Endothelial cell of umbilical vein (primary cell): ENCODE measurements around the gene C3orf20. TPM values are rescaled to one million over a fixed set of nuclear protein-coding genes. Genes with fewer than 3 reads are reported as not detected.
A peak's percentile ranks its signal among the peaks of the same experiment; 100 is the strongest.

Experiments
- BruUV-seq: library from RNA; stranded (reverse); fragments of 400-500 nt; replicated peaks from 2 replicates; lab custom pipeline; 2021; lab: Mats Ljungman, UMichigan
- CTCF ChIA-PET: fragments of 300-600, 350-600 bp; sonication (Branson Sonifier 250); formaldehyde crosslinking; loops from one replicate; lab custom pipeline; 2021; ENCODE audit warnings: antibody characterized with exemption, inconsistent platforms; lab: Charles Lee
- POLR2A ChIA-PET: fragments of 300-600, 350-600 bp; sonication (Branson Sonifier 250); formaldehyde crosslinking; loops from one replicate; lab custom pipeline; 2021; ENCODE audit warnings: antibody characterized with exemption, inconsistent platforms; lab: Charles Lee
- DNase-seq: peaks from one replicate; pipeline ENCODE4 v3.0.0-alpha.2; 2011; ENCODE audit warnings: low read depth, low spot score
- FAIRE-seq: peaks from 2 replicates; lab custom pipeline; 2011; peaks lifted over from hg19 to GRCh38; lab: Jason Lieb, UNC
- H2AFZ ChIP-seq: 2 replicates; pipeline ENCODE4 v1.6.0; 2012; ENCODE audit warnings: low read depth, low read length, control low read depth, inconsistent platforms
- H3K27ac ChIP-seq: 2 replicates; pipeline ENCODE4 v1.5.1; 2011; ENCODE audit warnings: low read depth, mild to moderate bottlenecking, control low read depth, low read length, moderate library complexity; ENCODE audit not compliant: insufficient read depth
- H3K27me3 ChIP-seq, 2 experiments: 2 replicates each; pipeline versions ENCODE4 v1.6.0 to v1.6.1; 2011; ENCODE audit warnings: low read length in 2 of 2, mixed read lengths in 1 of 2; ENCODE audit not compliant: control insufficient read depth in 2 of 2, insufficient read depth in 2 of 2
- H3K36me3 ChIP-seq, 2 experiments: 2 replicates in 1 of 2; 3 replicates in 1 of 2; pipeline ENCODE4 v1.5.1; 2011; ENCODE audit warnings: low read length in 2 of 2, mild to moderate bottlenecking in 1 of 2, moderate library complexity in 1 of 2; ENCODE audit not compliant: control insufficient read depth in 2 of 2, insufficient read depth in 2 of 2; ENCODE audit errors: extremely low read depth in 1 of 2
- H3K4me1 ChIP-seq: 3 replicates; pipeline ENCODE4 v1.5.1; 2011; ENCODE audit warnings: mild to moderate bottlenecking, low read length; ENCODE audit not compliant: control insufficient read depth, insufficient read depth; ENCODE audit errors: extremely low read depth
- H3K4me2 ChIP-seq: 2 replicates; pipeline ENCODE4 v1.6.1; 2011; ENCODE audit warnings: low read length, control low read depth, mixed read lengths; ENCODE audit not compliant: insufficient read depth
- H3K4me3 ChIP-seq, 3 experiments: fragments of 200-600 bp in 1 of 3; sonication (generic), shearing (Covaris generic) in 1 of 3; replicated peaks in 1 of 3; 2 replicates each; pipeline ENCODE4 v1.5.1; 2011 to 2016; ENCODE audit warnings: control low read depth in 3 of 3, low read length in 3 of 3, mild to moderate bottlenecking in 2 of 3, inconsistent platforms in 1 of 3, low read depth in 1 of 3, moderate library complexity in 1 of 3; ENCODE audit not compliant: insufficient read depth in 1 of 3
- H3K79me2 ChIP-seq: 2 replicates; pipeline ENCODE4 v1.6.0; 2012; ENCODE audit warnings: low read length, inconsistent platforms; ENCODE audit not compliant: control insufficient read depth, insufficient read depth
- H3K9ac ChIP-seq: replicated peaks from 2 replicates; pipeline ENCODE3; 2011; ENCODE audit warnings: low read length, control low read depth; ENCODE audit not compliant: insufficient read depth; ENCODE audit errors: extremely low read depth
- H3K9me1 ChIP-seq: replicated peaks from 3 replicates; pipeline ENCODE4 v1.6.0; 2011; ENCODE audit warnings: mild to moderate bottlenecking, low read length; ENCODE audit not compliant: control insufficient read depth, insufficient read depth; ENCODE audit errors: extremely low read depth
- H3K9me3 ChIP-seq: replicated peaks from 2 replicates; pipeline ENCODE4 v1.5.1; 2012; ENCODE audit warnings: low read length, inconsistent platforms; ENCODE audit not compliant: control insufficient read depth, insufficient read depth
- H4K20me1 ChIP-seq: replicated peaks from 2 replicates; pipeline ENCODE3; 2011; ENCODE audit warnings: mild to moderate bottlenecking, low read length; ENCODE audit not compliant: control insufficient read depth, insufficient read depth; ENCODE audit errors: extremely low read depth
- CTCF ChIP-seq, 2 donors: IDR thresholded peaks; 1 replicate in 1 of 2; 2 replicates in 1 of 2; pipeline ENCODE4 v1.5.1; 2011; ENCODE audit warnings: low read length in 2 of 2, mild to moderate bottlenecking in 2 of 2, moderate library complexity in 2 of 2, control low read depth in 1 of 2, inconsistent platforms in 1 of 2, low read depth in 1 of 2; ENCODE audit not compliant: insufficient read depth in 1 of 2; ENCODE audit errors: extremely low read depth in 1 of 2
- EZH2 ChIP-seq: IDR thresholded peaks from 2 replicates; pipeline ENCODE4 v1.6.1; 2012; ENCODE audit warnings: borderline replicate concordance, low read depth, mild to moderate bottlenecking, moderate library complexity, low read length, inconsistent platforms; ENCODE audit not compliant: severe bottlenecking
- FOS ChIP-seq: IDR thresholded peaks from 2 replicates; pipeline ENCODE4 v1.6.1; 2011; ENCODE audit warnings: mild to moderate bottlenecking, low read length, moderate library complexity, borderline replicate concordance; ENCODE audit not compliant: insufficient read depth
- JUN ChIP-seq: IDR thresholded peaks from 2 replicates; pipeline ENCODE4 v1.6.1; 2011; ENCODE audit warnings: borderline replicate concordance, low read depth; ENCODE audit not compliant: insufficient read length, insufficient read depth
- MAX ChIP-seq: IDR thresholded peaks from 2 replicates; pipeline ENCODE4 v1.6.1; 2011; ENCODE audit not compliant: insufficient read depth, insufficient read length
- POLR2A ChIP-seq: IDR thresholded peaks from 2 replicates; pipeline ENCODE4 v1.6.1; 2012; ENCODE audit warnings: low read depth, mild to moderate bottlenecking, control low read depth, low read length
- dilution Hi-C: fragments of 300-500 bp; cut with MboI; formaldehyde crosslinking; loops from one replicate; pipeline ENCODE4 v1.15.0; 2019; ENCODE audit warnings: low sequenced_read_pairs; ENCODE audit not compliant: extremely low pct_ligation_motif_present
- intact Hi-C: fragments of 100-400 bp; cut with micrococcal nuclease; formaldehyde crosslinking; loops from one replicate; pipeline ENCODE4 v1.10.0; 2022
- polyA plus RNA-seq, 4 experiments: library from polyadenylated mRNA; depleted of rRNA in 3 of 4; stranded (reverse) in 3 of 4; unstranded in 1 of 4; fragments of >200 nt; gene quantifications; 2 replicates each; pipeline versions ENCODE4 v1.2.1 to v1.2.3, GENCODE V29; 2011 to 2012; ENCODE audit warnings: missing spikeins in 1 of 4
- total RNA-seq: library from RNA; stranded (reverse); gene quantifications from 2 replicates; pipeline ENCODE4 v1.2.3, GENCODE V29; 2021

C3orf20 gene
- total and polyA plus RNA-seq, 2 donors (not counting 3 experiments of a cell fraction or from before 2014, with no cell fraction given): not detected

GRCh38 chr3:14803101-14803980 lies 128.4 kb downstream of the C3orf20 start:
- Histone ChIP-seq H3K27ac (peak overlapping the region; percentile 93), H3K36me3 (no peaks in the 10 kb centered on the region), H4K20me1 (no peaks in the 10 kb centered on the region), H3K9ac (peak overlapping the region; percentile 80), H3K27me3 (no peaks in the 10 kb centered on the region), H3K79me2 (no peaks in the 10 kb centered on the region), H3K4me3 (no peak overlapping the region), H3K4me1 (peaks cover 44% of the 10 kb centered on the region), H3K9me1 (no peaks in the 10 kb centered on the region), H2AFZ (peak overlapping the region; percentile 24), H3K9me3 (no peaks in the 10 kb centered on the region), H3K4me2 (peak overlapping the region; percentile 62)
- dilution Hi-C loops (no loop called here), intact Hi-C loops (loop anchor here (10.0 kb wide), 2 partner anchors 241 to 369 kb away; no protein-coding TSS in a partner anchor)
- POLR2A ChIA-PET: no interaction called here
- no TSS peak for BruUV-seq
- peak; percentile 34 for TF ChIP-seq FOS
- TF ChIP-seq EZH2: no peak
- no peak for TF ChIP-seq POLR2A
- TF ChIP-seq CTCF (IDR thresholded peaks at IDR 0.05; ENCODE audit: extremely low read depth in 1 of 2, insufficient read depth in 1 of 2, low read depth in 1 of 2, low read length in 2 of 2): peak in 1 of 2 donors; percentile 41
- no peak for TF ChIP-seq MAX
- TF ChIP-seq JUN: peak; percentile 35
- CTCF ChIA-PET: interaction anchor here (1.0 to 2.0 kb wide), 3 partner anchors 10 to 118 kb away, joined by 3 to 5 read pairs (median 3); no protein-coding TSS in a partner anchor
- DNase-seq (peak; percentile 70), FAIRE-seq (peak; percentile 96)
